Measurements from ENCODE around the gene LGR6. TPM values are rescaled to one million over a fixed set of nuclear protein-coding genes. Genes with fewer than 3 reads are reported as not detected.

Gene LGR6
- total and polyA plus RNA-seq, 2 experiments from 2014 or later: 0.66 to 0.89 TPM

DNA sequence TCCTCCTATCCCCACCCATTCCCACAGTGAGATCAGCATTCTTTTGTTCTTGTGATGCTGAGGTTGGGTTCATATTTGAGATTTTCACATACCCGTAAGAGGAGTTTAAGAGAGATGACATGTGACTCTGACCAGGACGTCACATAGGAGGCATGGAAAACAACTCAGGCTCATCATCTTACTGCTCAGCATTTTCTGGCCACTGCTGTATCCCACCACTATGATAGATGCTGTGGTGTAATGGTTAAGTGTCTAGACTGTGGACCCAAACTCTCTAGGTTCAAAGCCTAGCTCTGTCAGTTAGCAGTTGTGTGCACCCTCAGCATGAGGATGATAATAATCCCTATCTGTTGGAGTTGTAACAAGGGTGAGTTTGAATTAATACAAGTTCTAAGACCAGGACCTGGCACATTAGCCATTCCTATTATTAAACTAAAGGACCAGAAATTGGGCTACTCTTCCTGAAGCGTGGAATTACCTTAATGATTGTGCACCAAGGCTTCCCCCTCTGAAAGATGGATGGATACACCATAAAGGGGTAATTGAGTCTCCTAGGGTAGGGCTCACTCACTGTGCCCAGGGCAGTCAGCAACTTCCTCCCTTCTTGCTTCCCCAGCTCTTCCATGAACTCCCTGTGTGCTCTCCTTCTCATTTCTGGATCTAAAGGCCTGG, 40.9 kb downstream of the LGR6 start:
- peaks cover 33% of the 10 kb centered on the region for H3K4me1 Mint-ChIP-seq
- no peak overlapping the region for H3K4me3 Mint-ChIP-seq
- no peak overlapping the region for H3K4me2 ChIP-seq
- no peak overlapping the region for H3K27ac Mint-ChIP-seq
- peak overlapping the region; percentile 14; the same call in 1 of the 2 replicates for H2AFZ ChIP-seq
- H3K79me2 ChIP-seq (replicated peaks; ENCODE audit: insufficient read depth): no peaks in the 10 kb centered on the region
- no peaks in the 10 kb centered on the region for H3K9me2 ChIP-seq (ENCODE audit: insufficient read depth)
- ATAC-seq (no peak), DNase-seq (ENCODE audit: low spot score) (no peak)
- no peaks in the 10 kb centered on the region for H3K27me3 ChIP-seq (ENCODE audit: insufficient read depth)
- H3K9me3 Mint-ChIP-seq: no peaks in the 10 kb centered on the region; the same call in 2 of the 3 replicates
- no peaks in the 10 kb centered on the region for H3F3A ChIP-seq (replicated peaks; ENCODE audit: low read depth)
- H3K36me3 ChIP-seq (ENCODE audit: insufficient read depth): no peaks in the 10 kb centered on the region
- H3K4me1 ChIP-seq (ENCODE audit: insufficient read depth): peaks cover 12% of the 10 kb centered on the region
- TF ChIP-seq EZH2 (IDR thresholded peaks at IDR 0.05; ENCODE audit: low read depth, unreplicated experiment) (no peak), ZNF331 (CRISPR knock-in tag; IDR thresholded peaks at IDR 0.05; ENCODE audit: low read depth) (no peak), ZNF114 (CRISPR knock-in tag; IDR thresholded peaks at IDR 0.05) (no peak), EZH2phosphoT487 (IDR thresholded peaks at IDR 0.05; ENCODE audit: unreplicated experiment) (no peak), NANOG (IDR thresholded peaks at IDR 0.05; ENCODE audit: borderline replicate concordance) (no peak), STAT1 (IDR thresholded peaks at IDR 0.05; ENCODE audit: unreplicated experiment) (no peak), JUNB (IDR thresholded peaks at IDR 0.05; ENCODE audit: unreplicated experiment) (no peak)
- TF ChIP-seq, protein P1, sequence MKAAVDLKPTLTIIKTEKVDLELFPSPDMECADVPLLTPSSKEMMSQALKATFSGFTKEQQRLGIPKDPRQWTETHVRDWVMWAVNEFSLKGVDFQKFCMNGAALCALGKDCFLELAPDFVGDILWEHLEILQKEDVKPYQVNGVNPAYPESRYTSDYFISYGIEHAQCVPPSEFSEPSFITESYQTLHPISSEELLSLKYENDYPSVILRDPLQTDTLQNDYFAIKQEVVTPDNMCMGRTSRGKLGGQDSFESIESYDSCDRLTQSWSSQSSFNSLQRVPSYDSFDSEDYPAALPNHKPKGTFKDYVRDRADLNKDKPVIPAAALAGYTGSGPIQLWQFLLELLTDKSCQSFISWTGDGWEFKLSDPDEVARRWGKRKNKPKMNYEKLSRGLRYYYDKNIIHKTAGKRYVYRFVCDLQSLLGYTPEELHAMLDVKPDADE (IDR thresholded peaks at IDR 0.05): no peak
- TF ChIP-seq, protein P2, sequence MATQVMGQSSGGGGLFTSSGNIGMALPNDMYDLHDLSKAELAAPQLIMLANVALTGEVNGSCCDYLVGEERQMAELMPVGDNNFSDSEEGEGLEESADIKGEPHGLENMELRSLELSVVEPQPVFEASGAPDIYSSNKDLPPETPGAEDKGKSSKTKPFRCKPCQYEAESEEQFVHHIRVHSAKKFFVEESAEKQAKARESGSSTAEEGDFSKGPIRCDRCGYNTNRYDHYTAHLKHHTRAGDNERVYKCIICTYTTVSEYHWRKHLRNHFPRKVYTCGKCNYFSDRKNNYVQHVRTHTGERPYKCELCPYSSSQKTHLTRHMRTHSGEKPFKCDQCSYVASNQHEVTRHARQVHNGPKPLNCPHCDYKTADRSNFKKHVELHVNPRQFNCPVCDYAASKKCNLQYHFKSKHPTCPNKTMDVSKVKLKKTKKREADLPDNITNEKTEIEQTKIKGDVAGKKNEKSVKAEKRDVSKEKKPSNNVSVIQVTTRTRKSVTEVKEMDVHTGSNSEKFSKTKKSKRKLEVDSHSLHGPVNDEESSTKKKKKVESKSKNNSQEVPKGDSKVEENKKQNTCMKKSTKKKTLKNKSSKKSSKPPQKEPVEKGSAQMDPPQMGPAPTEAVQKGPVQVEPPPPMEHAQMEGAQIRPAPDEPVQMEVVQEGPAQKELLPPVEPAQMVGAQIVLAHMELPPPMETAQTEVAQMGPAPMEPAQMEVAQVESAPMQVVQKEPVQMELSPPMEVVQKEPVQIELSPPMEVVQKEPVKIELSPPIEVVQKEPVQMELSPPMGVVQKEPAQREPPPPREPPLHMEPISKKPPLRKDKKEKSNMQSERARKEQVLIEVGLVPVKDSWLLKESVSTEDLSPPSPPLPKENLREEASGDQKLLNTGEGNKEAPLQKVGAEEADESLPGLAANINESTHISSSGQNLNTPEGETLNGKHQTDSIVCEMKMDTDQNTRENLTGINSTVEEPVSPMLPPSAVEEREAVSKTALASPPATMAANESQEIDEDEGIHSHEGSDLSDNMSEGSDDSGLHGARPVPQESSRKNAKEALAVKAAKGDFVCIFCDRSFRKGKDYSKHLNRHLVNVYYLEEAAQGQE (IDR thresholded peaks at IDR 0.05; ENCODE audit: unreplicated experiment): no peak
- TF ChIP-seq, protein P3, sequence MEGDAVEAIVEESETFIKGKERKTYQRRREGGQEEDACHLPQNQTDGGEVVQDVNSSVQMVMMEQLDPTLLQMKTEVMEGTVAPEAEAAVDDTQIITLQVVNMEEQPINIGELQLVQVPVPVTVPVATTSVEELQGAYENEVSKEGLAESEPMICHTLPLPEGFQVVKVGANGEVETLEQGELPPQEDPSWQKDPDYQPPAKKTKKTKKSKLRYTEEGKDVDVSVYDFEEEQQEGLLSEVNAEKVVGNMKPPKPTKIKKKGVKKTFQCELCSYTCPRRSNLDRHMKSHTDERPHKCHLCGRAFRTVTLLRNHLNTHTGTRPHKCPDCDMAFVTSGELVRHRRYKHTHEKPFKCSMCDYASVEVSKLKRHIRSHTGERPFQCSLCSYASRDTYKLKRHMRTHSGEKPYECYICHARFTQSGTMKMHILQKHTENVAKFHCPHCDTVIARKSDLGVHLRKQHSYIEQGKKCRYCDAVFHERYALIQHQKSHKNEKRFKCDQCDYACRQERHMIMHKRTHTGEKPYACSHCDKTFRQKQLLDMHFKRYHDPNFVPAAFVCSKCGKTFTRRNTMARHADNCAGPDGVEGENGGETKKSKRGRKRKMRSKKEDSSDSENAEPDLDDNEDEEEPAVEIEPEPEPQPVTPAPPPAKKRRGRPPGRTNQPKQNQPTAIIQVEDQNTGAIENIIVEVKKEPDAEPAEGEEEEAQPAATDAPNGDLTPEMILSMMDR (conservative IDR thresholded peaks at IDR 0.05; ENCODE audit: low read depth in 2 of 2): no peak
- TF ChIP-seq, protein P4, sequence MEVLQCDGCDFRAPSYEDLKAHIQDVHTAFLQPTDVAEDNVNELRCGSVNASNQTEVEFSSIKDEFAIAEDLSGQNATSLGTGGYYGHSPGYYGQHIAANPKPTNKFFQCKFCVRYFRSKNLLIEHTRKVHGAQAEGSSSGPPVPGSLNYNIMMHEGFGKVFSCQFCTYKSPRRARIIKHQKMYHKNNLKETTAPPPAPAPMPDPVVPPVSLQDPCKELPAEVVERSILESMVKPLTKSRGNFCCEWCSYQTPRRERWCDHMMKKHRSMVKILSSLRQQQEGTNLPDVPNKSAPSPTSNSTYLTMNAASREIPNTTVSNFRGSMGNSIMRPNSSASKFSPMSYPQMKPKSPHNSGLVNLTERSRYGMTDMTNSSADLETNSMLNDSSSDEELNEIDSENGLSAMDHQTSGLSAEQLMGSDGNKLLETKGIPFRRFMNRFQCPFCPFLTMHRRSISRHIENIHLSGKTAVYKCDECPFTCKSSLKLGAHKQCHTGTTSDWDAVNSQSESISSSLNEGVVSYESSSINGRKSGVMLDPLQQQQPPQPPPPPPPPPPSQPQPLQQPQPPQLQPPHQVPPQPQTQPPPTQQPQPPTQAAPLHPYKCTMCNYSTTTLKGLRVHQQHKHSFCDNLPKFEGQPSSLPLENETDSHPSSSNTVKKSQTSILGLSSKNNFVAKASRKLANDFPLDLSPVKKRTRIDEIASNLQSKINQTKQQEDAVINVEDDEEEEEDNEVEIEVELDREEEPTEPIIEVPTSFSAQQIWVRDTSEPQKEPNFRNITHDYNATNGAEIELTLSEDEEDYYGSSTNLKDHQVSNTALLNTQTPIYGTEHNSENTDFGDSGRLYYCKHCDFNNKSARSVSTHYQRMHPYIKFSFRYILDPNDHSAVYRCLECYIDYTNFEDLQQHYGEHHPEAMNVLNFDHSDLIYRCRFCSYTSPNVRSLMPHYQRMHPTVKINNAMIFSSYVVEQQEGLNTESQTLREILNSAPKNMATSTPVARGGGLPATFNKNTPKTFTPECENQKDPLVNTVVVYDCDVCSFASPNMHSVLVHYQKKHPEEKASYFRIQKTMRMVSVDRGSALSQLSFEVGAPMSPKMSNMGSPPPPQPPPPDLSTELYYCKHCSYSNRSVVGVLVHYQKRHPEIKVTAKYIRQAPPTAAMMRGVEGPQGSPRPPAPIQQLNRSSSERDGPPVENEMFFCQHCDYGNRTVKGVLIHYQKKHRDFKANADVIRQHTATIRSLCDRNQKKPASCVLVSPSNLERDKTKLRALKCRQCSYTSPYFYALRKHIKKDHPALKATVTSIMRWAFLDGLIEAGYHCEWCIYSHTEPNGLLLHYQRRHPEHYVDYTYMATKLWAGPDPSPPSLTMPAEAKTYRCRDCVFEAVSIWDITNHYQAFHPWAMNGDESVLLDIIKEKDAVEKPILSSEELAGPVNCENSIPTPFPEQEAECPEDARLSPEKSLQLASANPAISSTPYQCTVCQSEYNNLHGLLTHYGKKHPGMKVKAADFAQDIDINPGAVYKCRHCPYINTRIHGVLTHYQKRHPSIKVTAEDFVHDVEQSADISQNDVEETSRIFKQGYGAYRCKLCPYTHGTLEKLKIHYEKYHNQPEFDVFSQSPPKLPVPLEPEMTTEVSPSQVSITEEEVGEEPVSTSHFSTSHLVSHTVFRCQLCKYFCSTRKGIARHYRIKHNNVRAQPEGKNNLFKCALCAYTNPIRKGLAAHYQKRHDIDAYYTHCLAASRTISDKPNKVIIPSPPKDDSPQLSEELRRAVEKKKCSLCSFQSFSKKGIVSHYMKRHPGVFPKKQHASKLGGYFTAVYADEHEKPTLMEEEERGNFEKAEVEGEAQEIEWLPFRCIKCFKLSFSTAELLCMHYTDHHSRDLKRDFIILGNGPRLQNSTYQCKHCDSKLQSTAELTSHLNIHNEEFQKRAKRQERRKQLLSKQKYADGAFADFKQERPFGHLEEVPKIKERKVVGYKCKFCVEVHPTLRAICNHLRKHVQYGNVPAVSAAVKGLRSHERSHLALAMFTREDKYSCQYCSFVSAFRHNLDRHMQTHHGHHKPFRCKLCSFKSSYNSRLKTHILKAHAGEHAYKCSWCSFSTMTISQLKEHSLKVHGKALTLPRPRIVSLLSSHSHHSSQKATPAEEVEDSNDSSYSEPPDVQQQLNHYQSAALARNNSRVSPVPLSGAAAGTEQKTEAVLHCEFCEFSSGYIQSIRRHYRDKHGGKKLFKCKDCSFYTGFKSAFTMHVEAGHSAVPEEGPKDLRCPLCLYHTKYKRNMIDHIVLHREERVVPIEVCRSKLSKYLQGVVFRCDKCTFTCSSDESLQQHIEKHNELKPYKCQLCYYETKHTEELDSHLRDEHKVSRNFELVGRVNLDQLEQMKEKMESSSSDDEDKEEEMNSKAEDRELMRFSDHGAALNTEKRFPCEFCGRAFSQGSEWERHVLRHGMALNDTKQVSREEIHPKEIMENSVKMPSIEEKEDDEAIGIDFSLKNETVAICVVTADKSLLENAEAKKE (CRISPR knock-in tag; IDR thresholded peaks at IDR 0.05): no peak
- H3K36me3 Mint-ChIP-seq (ENCODE audit: low read depth): no peaks in the 10 kb centered on the region
- no peak overlapping the region for H3K27ac ChIP-seq (ENCODE audit: low read depth)
- peaks cover 23% of the 10 kb centered on the region for H3K27me3 Mint-ChIP-seq (ENCODE audit: insufficient read depth, low read depth, poor library complexity)
- no peaks in the 10 kb centered on the region for H4K20me1 ChIP-seq (replicated peaks; ENCODE audit: insufficient read depth)
- no peak overlapping the region for H3K4me3 ChIP-seq

Measured in GM23338 (cell line).